H1 (cell line): Measurements from ENCODE around the gene SCAI. TPM values are rescaled to one million over a fixed set of nuclear protein-coding genes. Genes with fewer than 3 reads are reported as not detected.

Source experiments
- CTCF ChIA-PET: fragments of 300-600 bp; sonication (Branson Sonifier 250); formaldehyde crosslinking; loops from one replicate; lab custom pipeline; 2021; ENCODE audit not compliant: partially characterized antibody; lab: Charles Lee
- POLR2A ChIA-PET: fragments of 300-600 bp; sonication (Branson Sonifier 250); formaldehyde crosslinking; loops from one replicate; lab custom pipeline; 2021; ENCODE audit warnings: inconsistent platforms; ENCODE audit not compliant: partially characterized antibody; lab: Charles Lee
- DNase-seq, 2 experiments: peaks; one replicate each; pipeline versions ENCODE4 v3.0.0 to v3.0.0-alpha.2; 2010 to 2022; ENCODE audit warnings: low spot score in 2 of 2, low read depth in 1 of 2, mixed read lengths in 1 of 2
- FAIRE-seq: peaks from 2 replicates; lab custom pipeline; 2011; peaks lifted over from hg19 to GRCh38; lab: Jason Lieb, UNC
- H2AFZ ChIP-seq: 2 replicates; pipeline ENCODE4 v1.8.1; 2012; ENCODE audit warnings: low read length, inconsistent platforms
- H2AK5ac ChIP-seq: 2 replicates; pipeline ENCODE4 v1.6.1; 2013; ENCODE audit warnings: low read depth, low read length
- H2BK120ac ChIP-seq: replicated peaks from 2 replicates; pipeline ENCODE3; 2013; ENCODE audit warnings: low read depth, low read length, inconsistent platforms
- H2BK12ac ChIP-seq: 2 replicates; pipeline ENCODE4 v1.6.1; 2013; ENCODE audit warnings: low read depth, low read length
- H2BK15ac ChIP-seq: 2 replicates; pipeline ENCODE4 v1.6.1; 2013; ENCODE audit warnings: low read length
- H2BK20ac ChIP-seq: 2 replicates; pipeline ENCODE4 v1.6.1; 2013; ENCODE audit warnings: low read length
- H2BK5ac ChIP-seq: 2 replicates; pipeline ENCODE4 v1.6.1; 2013; ENCODE audit warnings: low read depth, low read length
- H3K14ac ChIP-seq: 2 replicates; pipeline ENCODE4 v1.6.1; 2013; ENCODE audit warnings: inconsistent platforms; ENCODE audit not compliant: insufficient read length
- H3K18ac ChIP-seq: 2 replicates; pipeline ENCODE4 v1.6.1; 2013; ENCODE audit warnings: low read length; ENCODE audit errors: extremely low read depth
- H3K23ac ChIP-seq: 2 replicates; pipeline ENCODE4 v1.6.1; 2013; ENCODE audit warnings: inconsistent platforms; ENCODE audit not compliant: insufficient read length
- H3K23me2 ChIP-seq: 2 replicates; pipeline ENCODE4 v1.6.1; 2013; ENCODE audit warnings: low read depth, low read length
- H3K27ac ChIP-seq: 2 replicates; pipeline ENCODE4 v1.6.1; 2011; ENCODE audit warnings: low read depth, low read length, inconsistent platforms
- H3K27me3 ChIP-seq, 4 experiments: replicated peaks in 1 of 4; 1 replicate in 1 of 4; 2 replicates in 3 of 4; pipeline versions ENCODE4 v1.6.1 to v1.8.1; 2011 to 2013; ENCODE audit warnings: low read length in 3 of 4, mild to moderate bottlenecking in 3 of 4, inconsistent platforms in 2 of 4, mixed read lengths in 2 of 4, moderate library complexity in 1 of 4; ENCODE audit not compliant: control insufficient read depth in 3 of 4, insufficient read depth in 3 of 4; ENCODE audit errors: extremely low read depth in 1 of 4
- H3K36me3 ChIP-seq, 4 experiments: 2 replicates each; pipeline versions ENCODE4 v1.6.1 to v1.8.1; 2011 to 2013; ENCODE audit warnings: mild to moderate bottlenecking in 4 of 4, low read length in 3 of 4, moderate library complexity in 2 of 4, control low read depth in 1 of 4, inconsistent platforms in 1 of 4; ENCODE audit not compliant: insufficient read depth in 4 of 4, control insufficient read depth in 2 of 4
- H3K4ac ChIP-seq: replicated peaks from 2 replicates; pipeline ENCODE3; 2013; ENCODE audit warnings: low read length, low read depth, mixed read lengths, inconsistent platforms; ENCODE audit not compliant: insufficient read length
- H3K4me1 ChIP-seq, 4 experiments: replicated peaks in 1 of 4; 1 replicate in 1 of 4; 2 replicates in 3 of 4; pipeline versions ENCODE4 v1.6.1 to v1.8.1; 2011 to 2013; ENCODE audit warnings: low read length in 3 of 4, inconsistent platforms in 2 of 4, mixed read lengths in 1 of 4; ENCODE audit not compliant: insufficient read depth in 4 of 4, control insufficient read depth in 3 of 4
- H3K4me2 ChIP-seq, 2 experiments: 2 replicates each; pipeline versions ENCODE4 v1.6.1 to v1.8.1; 2011 to 2013; ENCODE audit warnings: low read depth in 2 of 2, low read length in 2 of 2, control low read depth in 1 of 2, inconsistent platforms in 1 of 2, mild to moderate bottlenecking in 1 of 2; ENCODE audit not compliant: insufficient read depth in 1 of 2
- H3K4me3 ChIP-seq, 4 experiments: fragments of 200-600, 300-600 bp in 1 of 4; sonication (generic), shearing (Covaris generic), sonication (Bioruptor Twin) in 1 of 4; 2 replicates each; pipeline versions ENCODE4 v1.5.1 to v1.8.1; 2011 to 2016; ENCODE audit warnings: low read length in 4 of 4, low read depth in 3 of 4, control low read depth in 2 of 4, inconsistent platforms in 2 of 4, mild to moderate bottlenecking in 2 of 4, mixed read lengths in 1 of 4, moderate library complexity in 1 of 4; ENCODE audit not compliant: insufficient read depth in 2 of 4; ENCODE audit errors: extremely low read depth in 1 of 4
- H3K56ac ChIP-seq: replicated peaks from 2 replicates; pipeline ENCODE3; 2013; ENCODE audit warnings: low read depth, mild to moderate bottlenecking, mixed read lengths, low read length, inconsistent platforms; ENCODE audit not compliant: insufficient read length
- H3K79me1 ChIP-seq: 2 replicates; pipeline ENCODE4 v1.6.1; 2013; ENCODE audit warnings: low read depth, low read length, control low read depth
- H3K79me2 ChIP-seq, 2 experiments: 2 replicates each; pipeline versions ENCODE4 v1.6.1 to v1.8.1; 2012 to 2013; ENCODE audit warnings: low read length in 2 of 2, mild to moderate bottlenecking in 2 of 2, inconsistent platforms in 1 of 2; ENCODE audit not compliant: insufficient read depth in 2 of 2, control insufficient read depth in 1 of 2
- H3K9ac ChIP-seq, 4 experiments: replicated peaks in 1 of 4; 1 replicate in 1 of 4; 2 replicates in 3 of 4; pipeline versions ENCODE4 v1.6.1 to v1.8.1; 2011 to 2013; ENCODE audit warnings: low read depth in 3 of 4, low read length in 3 of 4, control low read depth in 2 of 4, mild to moderate bottlenecking in 2 of 4, moderate library complexity in 2 of 4, inconsistent platforms in 1 of 4; ENCODE audit errors: extremely low read depth in 1 of 4
- H3K9me3 ChIP-seq, 2 experiments: 2 replicates each; pipeline versions ENCODE4 v1.6.1 to v1.8.1; 2012 to 2013; ENCODE audit warnings: mild to moderate bottlenecking in 2 of 2, moderate library complexity in 2 of 2, control low read depth in 1 of 2, inconsistent platforms in 1 of 2, low read depth in 1 of 2, low read length in 1 of 2, mixed read lengths in 1 of 2; ENCODE audit not compliant: insufficient read depth in 2 of 2
- H4K20me1 ChIP-seq, 2 experiments: replicated peaks in 1 of 2; 2 replicates each; pipeline versions ENCODE3 to v1.8.1; 2011 to 2013; ENCODE audit warnings: inconsistent platforms in 2 of 2, low read length in 2 of 2, mild to moderate bottlenecking in 1 of 2; ENCODE audit not compliant: insufficient read depth in 2 of 2, control insufficient read depth in 1 of 2
- H4K5ac ChIP-seq: 2 replicates; pipeline ENCODE4 v1.6.1; 2013; ENCODE audit warnings: low read length, low read depth, mixed read lengths, inconsistent platforms; ENCODE audit not compliant: insufficient read length
- H4K8ac ChIP-seq: 2 replicates; pipeline ENCODE4 v1.8.0; 2013; ENCODE audit warnings: mild to moderate bottlenecking, moderate library complexity, low read length, inconsistent platforms; ENCODE audit not compliant: insufficient read depth; ENCODE audit errors: extremely low read depth
- H4K91ac ChIP-seq: replicated peaks from 2 replicates; pipeline ENCODE3; 2013; ENCODE audit warnings: low read length, mixed read lengths, inconsistent platforms; ENCODE audit not compliant: insufficient read length
- WGBS, 2 experiments: shearing (Covaris generic) in 1 of 2; methylation state at CpG; one replicate each; pipeline versions ENCODE4 v1.1.6 to v1.1.7; 2013 to 2015; ENCODE audit warnings: low lambda C conversion rate in 2 of 2, mixed read lengths in 2 of 2, inconsistent platforms in 1 of 2, low coverage in 1 of 2, missing lambda C conversion rate in 1 of 2; ENCODE audit not compliant: insufficient replicate concordance in 2 of 2, insufficient coverage in 1 of 2, insufficient read length in 1 of 2; ENCODE audit errors: extremely low coverage in 1 of 2, missing lambda C conversion rate in 1 of 2; 5-methylcytosine and 5-hydroxymethylcytosine counted together
- polyA plus RNA-seq, 7 experiments: library from polyadenylated mRNA; depleted of rRNA in 3 of 7; stranded (reverse) in 5 of 7; unstranded in 2 of 7; fragments of >200 nt in 5 of 7; fragments of 200-250 nt in 2 of 7; gene quantifications; 1 replicate in 5 of 7; 2 replicates in 1 of 7; 4 replicates in 1 of 7; pipeline versions ENCODE4 v1.2.1 to v1.2.3, GENCODE V29; 2011 to 2013; ENCODE audit warnings: missing spikeins in 2 of 7, mixed read lengths in 2 of 7
- total RNA-seq: library from RNA; stranded (reverse); fragmentation: NEBNext Ultra II Directional; extraction: Animal tissue kit (Norgen Biotek cat#: 25700); gene quantifications from 2 replicates; pipeline ENCODE4 v1.2.1, GENCODE V29; 2021

SCAI gene
- total and polyA plus RNA-seq, 2 of the 8 experiments (the other 6 are each of a cell fraction or from before 2014, with no cell fraction given) = 6.4 to 19.8 TPM

GRCh38 chr9:124968238-124968637, 175.1 kb downstream of the SCAI start:
- WGBS, 2 experiments = 91% methylated on average over 9 of the region's 9 CpGs; no CpG with 5 or more reads in 1 of the 2 experiments
- peak; percentile 24 for FAIRE-seq
- no peaks in the 10 kb centered on the region for H3K79me2 ChIP-seq

More at GRCh38 chr9:124968238-124968637, 175.1 kb downstream of the SCAI start:
- H3K9me3 ChIP-seq = no peaks in the 10 kb centered on the region
- ChIA-PET CTCF (no interaction called here), POLR2A (interaction anchor here (1.3 kb wide), 1 partner anchor 13 kb away, joined by 3 read pairs; no protein-coding TSS in a partner anchor)
- no peak overlapping the region for H3K4me2 ChIP-seq
- H3K23ac ChIP-seq = no peak overlapping the region
- no peak overlapping the region for H3K4me3 ChIP-seq
- no peaks in the 10 kb centered on the region for H3K23me2 ChIP-seq
- H3K4me1 ChIP-seq = no peaks in the 10 kb centered on the region
- no peak overlapping the region for H2BK5ac ChIP-seq
- peaks cover 0 to 13% (median 2%) of the 10 kb centered on the region in 4 experiments; a peak in 5 of 8 replicates for H3K36me3 ChIP-seq
- DNase-seq = no peak
- no peak overlapping the region for H2AFZ ChIP-seq
- H2BK120ac ChIP-seq = no peak overlapping the region
- no peak overlapping the region for H3K18ac ChIP-seq
- no peak overlapping the region for H3K4ac ChIP-seq
- H3K56ac ChIP-seq = no peak overlapping the region
- no peak overlapping the region for H4K5ac ChIP-seq
- H2BK20ac ChIP-seq = no peak overlapping the region
- H4K91ac ChIP-seq = no peak overlapping the region
- peaks cover 0 to 4% of the 10 kb centered on the region in 2 experiments for H4K20me1 ChIP-seq
- H3K14ac ChIP-seq = no peak overlapping the region
- no peak overlapping the region for H2BK15ac ChIP-seq
- H4K8ac ChIP-seq = no peak overlapping the region
- H2AK5ac ChIP-seq = no peak overlapping the region
- H3K79me1 ChIP-seq = no peaks in the 10 kb centered on the region
- no peak overlapping the region for H2BK12ac ChIP-seq
- H3K27ac ChIP-seq = no peak overlapping the region
- no peak overlapping the region for H3K9ac ChIP-seq
- H3K27me3 ChIP-seq = no peaks in the 10 kb centered on the region
